Measurements from ENCODE around the gene TDRKH. TPM values are rescaled to one million over a fixed set of nuclear protein-coding genes. Genes with fewer than 3 reads are reported as not detected.

The TDRKH gene
- total RNA-seq, 4 donors from 2014 or later, result 5.9 to 10.5 (median 8.3) TPM

DNA sequence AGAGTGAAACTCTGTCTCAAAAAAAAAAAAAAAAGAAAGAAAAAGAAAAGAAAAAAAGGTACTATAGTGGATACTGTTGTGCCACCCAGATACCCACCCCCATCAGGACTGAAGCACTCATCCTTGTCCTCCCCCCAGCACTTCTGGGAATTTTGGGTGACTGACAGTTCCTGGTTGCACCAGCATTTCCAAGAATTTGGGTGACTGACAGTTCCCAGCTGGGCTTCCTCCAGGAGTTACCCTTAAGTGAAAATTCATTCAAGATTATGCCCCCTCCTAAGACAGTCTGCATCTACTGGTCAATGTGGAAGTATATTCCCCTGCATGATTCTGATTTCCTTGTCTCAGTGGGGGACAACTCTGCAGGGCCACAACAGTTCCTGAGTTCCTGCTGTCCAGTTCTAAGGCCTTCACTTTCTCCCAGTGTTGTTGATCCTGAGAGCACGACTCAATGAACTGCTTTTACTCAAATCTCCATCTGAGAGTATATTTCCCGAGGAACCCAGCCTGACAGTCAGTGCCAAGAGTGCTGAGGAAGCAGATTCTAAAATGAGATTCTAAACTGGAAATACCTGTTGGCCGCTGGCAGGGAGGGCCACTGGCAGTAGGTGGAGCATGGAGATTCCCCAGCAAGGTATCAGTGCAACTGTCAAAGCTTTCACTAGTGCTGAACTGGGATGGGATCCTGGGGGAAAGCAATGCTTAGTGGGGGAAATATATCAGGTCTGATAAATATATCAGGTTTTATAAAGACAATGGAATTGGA lies 50.5 kb downstream of the TDRKH start:
- TF ChIP-seq, protein P1, sequence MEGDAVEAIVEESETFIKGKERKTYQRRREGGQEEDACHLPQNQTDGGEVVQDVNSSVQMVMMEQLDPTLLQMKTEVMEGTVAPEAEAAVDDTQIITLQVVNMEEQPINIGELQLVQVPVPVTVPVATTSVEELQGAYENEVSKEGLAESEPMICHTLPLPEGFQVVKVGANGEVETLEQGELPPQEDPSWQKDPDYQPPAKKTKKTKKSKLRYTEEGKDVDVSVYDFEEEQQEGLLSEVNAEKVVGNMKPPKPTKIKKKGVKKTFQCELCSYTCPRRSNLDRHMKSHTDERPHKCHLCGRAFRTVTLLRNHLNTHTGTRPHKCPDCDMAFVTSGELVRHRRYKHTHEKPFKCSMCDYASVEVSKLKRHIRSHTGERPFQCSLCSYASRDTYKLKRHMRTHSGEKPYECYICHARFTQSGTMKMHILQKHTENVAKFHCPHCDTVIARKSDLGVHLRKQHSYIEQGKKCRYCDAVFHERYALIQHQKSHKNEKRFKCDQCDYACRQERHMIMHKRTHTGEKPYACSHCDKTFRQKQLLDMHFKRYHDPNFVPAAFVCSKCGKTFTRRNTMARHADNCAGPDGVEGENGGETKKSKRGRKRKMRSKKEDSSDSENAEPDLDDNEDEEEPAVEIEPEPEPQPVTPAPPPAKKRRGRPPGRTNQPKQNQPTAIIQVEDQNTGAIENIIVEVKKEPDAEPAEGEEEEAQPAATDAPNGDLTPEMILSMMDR (IDR thresholded peaks at IDR 0.05; ENCODE audit: low read depth), result no peak

DNA sequence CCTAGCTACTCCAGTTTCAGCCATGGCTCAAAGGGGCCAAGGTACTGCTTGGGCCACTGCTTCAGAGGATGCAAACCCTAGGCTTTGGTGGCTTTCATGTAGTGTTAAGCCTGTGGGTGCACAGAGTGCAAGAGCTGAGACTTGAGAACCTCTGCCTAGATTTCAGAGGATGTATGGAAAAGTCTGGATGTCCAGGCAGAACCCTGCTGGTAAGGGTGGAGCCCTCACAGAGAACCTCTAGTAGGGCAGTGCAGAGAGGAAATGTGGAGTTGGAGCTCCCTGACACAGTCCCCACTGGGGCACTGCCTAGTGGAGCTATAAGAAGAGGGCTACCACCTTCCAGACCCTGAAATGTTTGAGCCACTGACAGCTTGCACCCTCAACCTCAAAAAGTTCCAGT lies 52.8 kb downstream of the TDRKH start:
- TF ChIP-seq, protein P1 (IDR thresholded peaks at IDR 0.05; ENCODE audit: low read depth), result no peak

DNA sequence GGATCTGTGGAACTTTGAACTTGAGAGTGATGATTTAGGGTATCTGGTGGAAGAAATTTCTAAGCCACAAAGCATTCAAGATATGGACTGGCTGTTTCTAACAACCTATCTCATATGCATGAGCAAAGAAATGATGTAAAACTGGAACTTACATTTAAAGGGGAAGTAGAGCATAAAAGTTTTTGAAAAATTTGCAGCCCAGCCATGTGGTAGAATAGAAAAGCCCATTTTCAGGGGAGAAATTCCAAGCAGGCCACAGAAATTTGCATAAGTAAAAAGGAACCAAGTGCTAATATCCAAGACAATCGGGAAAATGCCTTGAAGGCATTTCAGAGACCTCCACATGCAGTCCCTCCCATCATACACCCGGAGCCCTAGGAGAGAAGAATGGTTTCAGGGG lies 53.3 kb downstream of the TDRKH start:
- TF ChIP-seq, protein P1 (IDR thresholded peaks at IDR 0.05; ENCODE audit: low read depth), result no peak

DNA sequence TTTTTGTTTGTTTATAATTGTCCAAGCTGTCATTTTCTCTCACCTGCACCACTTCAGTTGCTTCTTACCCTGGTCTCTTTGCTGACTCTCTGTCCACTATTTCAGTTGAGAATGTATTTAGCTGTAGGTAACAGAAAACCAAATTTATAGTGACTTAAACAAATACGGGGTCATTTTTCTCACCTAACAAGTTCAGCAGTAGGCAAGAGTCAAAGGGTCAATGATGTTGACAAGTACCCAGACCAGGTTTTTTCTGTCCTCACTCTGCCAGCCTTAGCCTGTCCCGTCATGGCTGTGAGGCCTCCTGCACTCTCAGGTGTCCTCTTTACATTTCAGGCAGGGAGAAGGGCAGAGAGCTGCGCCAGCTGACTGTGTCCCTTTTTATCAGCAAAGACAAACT lies 57.2 kb downstream of the TDRKH start:
- TF ChIP-seq, protein P1 (IDR thresholded peaks at IDR 0.05; ENCODE audit: low read depth), result no peak

DNA sequence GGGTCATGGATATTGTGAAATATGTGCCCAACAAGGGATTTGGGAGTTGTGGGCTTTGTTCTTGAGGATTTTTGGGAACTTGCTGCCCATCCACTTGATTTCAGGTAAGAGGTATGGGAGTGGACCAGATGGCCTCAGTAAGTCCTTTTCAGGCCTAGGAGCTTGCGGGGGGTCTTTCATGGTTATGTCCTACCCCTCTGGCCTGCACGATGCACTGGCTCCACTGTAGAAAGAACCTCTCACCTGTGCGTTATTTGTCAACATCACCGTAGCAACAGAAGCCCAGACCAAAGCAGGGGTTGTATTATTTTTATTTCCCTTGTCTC lies 60.4 kb downstream of the TDRKH start:
- TF ChIP-seq, protein P1 (IDR thresholded peaks at IDR 0.05; ENCODE audit: low read depth), result no peak

DNA sequence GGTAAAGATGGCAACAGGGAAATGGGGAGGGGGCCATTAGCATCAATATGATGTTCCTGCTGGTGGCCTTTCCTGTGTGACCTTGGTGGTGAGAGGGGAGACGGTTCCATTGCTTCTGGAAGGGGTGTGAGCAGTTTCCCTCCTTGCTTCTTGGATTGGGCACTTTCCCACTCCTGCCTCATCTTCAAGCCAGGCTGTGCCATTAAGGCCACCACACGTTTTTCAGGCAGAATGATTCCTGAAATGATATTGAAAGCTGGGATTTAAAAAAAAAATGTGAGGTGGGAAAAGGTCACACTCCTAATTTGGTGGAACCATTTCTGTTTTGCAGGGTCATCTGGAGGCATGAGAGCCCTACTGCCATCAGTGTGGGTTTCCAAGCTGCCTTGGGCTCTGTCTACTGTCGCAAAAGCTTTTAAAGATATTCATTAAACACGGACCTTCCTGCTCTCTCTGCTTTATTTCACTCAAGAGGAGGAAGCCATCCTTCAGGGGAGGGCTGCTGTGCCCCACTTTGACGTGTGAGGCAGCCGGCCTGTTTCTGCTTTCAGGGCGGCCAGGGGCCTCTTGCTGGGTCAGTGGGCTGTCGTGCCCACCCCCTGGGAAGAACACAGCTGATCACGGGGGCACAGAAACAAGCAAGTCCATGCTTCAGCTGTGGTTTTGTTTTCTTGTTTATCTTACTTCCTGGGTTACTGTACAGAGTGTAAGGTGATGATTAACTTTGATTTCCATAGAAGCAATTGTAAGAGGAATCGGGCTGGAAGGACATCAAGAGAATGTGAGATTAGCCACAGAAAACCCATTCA lies 60.9 kb downstream of the TDRKH start:
- TF ChIP-seq, protein P1 (IDR thresholded peaks at IDR 0.05; ENCODE audit: low read depth), result no peak

Data from subcutaneous adipose tissue (tissue), 4 donors.